CD4-positive, alpha-beta memory T cell (primary cell): ENCODE data around the gene TIMM23. TPM values are rescaled to one million over a fixed set of nuclear protein-coding genes. Genes with fewer than 3 reads are reported as not detected.

Source experiments
- CTCF ChIA-PET: fragments of 350-600 bp; sonication (Branson Sonifier 250); formaldehyde crosslinking; loops from one replicate; lab custom pipeline; 2021; ENCODE audit warnings: inconsistent platforms; ENCODE audit not compliant: partially characterized antibody; lab: Charles Lee
- POLR2A ChIA-PET: fragments of 350-600 bp; sonication (Branson Sonifier 250); formaldehyde crosslinking; loops from one replicate; lab custom pipeline; 2021; ENCODE audit not compliant: partially characterized antibody; lab: Charles Lee
- DNase-seq, 5 donors: peaks; one replicate each; pipeline versions ENCODE4 v3.0.0 to v3.0.0-alpha.2; 2020 to 2022; ENCODE audit warnings: mixed read lengths in 1 of 5
- H3K27ac ChIP-seq: one replicate; pipeline ENCODE4 v1.7.0; 2013; ENCODE audit warnings: low read depth, low read length
- H3K27me3 ChIP-seq: 2 replicates; pipeline ENCODE4 v1.7.0; 2013; ENCODE audit warnings: mild to moderate bottlenecking, low read length, moderate library complexity; ENCODE audit not compliant: insufficient read depth
- H3K36me3 ChIP-seq: 2 replicates; pipeline ENCODE4 v1.7.0; 2013; ENCODE audit warnings: mild to moderate bottlenecking, low read length, moderate library complexity; ENCODE audit not compliant: insufficient read depth
- H3K4me1 ChIP-seq: 2 replicates; pipeline ENCODE4 v1.7.0; 2013; ENCODE audit warnings: mild to moderate bottlenecking, low read length, moderate library complexity; ENCODE audit not compliant: insufficient read depth
- H3K4me3 ChIP-seq, 2 donors: one replicate each; pipeline ENCODE4 v1.7.0; 2013; ENCODE audit warnings: low read length in 2 of 2, mild to moderate bottlenecking in 1 of 2
- H3K9me3 ChIP-seq, 2 donors: one replicate each; pipeline ENCODE4 v1.7.0; 2013; ENCODE audit warnings: low read length in 2 of 2, control low read depth in 1 of 2; ENCODE audit not compliant: control insufficient read depth in 1 of 2
- H3K27ac Mint-ChIP-seq, 7 donors: one replicate each; pipeline ENCODE4 v1.8.0; 2020 to 2021; ENCODE audit warnings: mixed read lengths in 7 of 7, mild to moderate bottlenecking in 6 of 7, inconsistent platforms in 3 of 7, moderate library complexity in 3 of 7
- H3K27me3 Mint-ChIP-seq, 2 donors: one replicate each; pipeline ENCODE4 v1.8.0; 2020 to 2021; ENCODE audit warnings: mixed read lengths in 2 of 2
- H3K36me3 Mint-ChIP-seq, 2 donors: one replicate each; pipeline ENCODE4 v1.8.0; 2020 to 2021; ENCODE audit warnings: mixed read lengths in 2 of 2, inconsistent platforms in 1 of 2, mild to moderate bottlenecking in 1 of 2
- H3K4me1 Mint-ChIP-seq, 4 donors: one replicate each; pipeline ENCODE4 v1.8.0; 2020 to 2021; ENCODE audit warnings: mixed read lengths in 4 of 4, mild to moderate bottlenecking in 1 of 4
- H3K4me3 Mint-ChIP-seq, 8 donors: one replicate each; pipeline ENCODE4 v1.8.0; 2020 to 2021; ENCODE audit warnings: mixed read lengths in 8 of 8, mild to moderate bottlenecking in 7 of 8, moderate library complexity in 6 of 8, inconsistent platforms in 3 of 8
- H3K9me3 Mint-ChIP-seq, 8 donors: one replicate each; pipeline ENCODE4 v1.8.0; 2020 to 2021; ENCODE audit warnings: mixed read lengths in 8 of 8, mild to moderate bottlenecking in 5 of 8, inconsistent platforms in 3 of 8, moderate library complexity in 1 of 8
- intact Hi-C: fragments of 100-400 bp; cut with micrococcal nuclease; formaldehyde crosslinking; loops from one replicate; pipeline ENCODE4 v1.15.1; 2023
- polyA plus RNA-seq, 2 donors: library from polyadenylated mRNA; unstranded; fragments of 300-500 nt; fragmentation: Illumina TruSeq; gene quantifications; one replicate each; pipeline ENCODE4 v1.2.3, GENCODE V29; 2021
- total RNA-seq, 2 experiments: library from RNA; stranded (reverse); gene quantifications; one replicate each; pipeline ENCODE4 v1.2.3, GENCODE V29; 2021

Gene TIMM23
- total and polyA plus RNA-seq, 4 experiments from 2014 or later: 25.0 to 66.6 (median 44.1) TPM

- CTCF ChIA-PET: interaction anchor here (1.0 to 1.7 kb wide), 3 partner anchors 16 to 26 kb away, joined by 3 to 5 read pairs (median 4); no protein-coding TSS in a partner anchor
- POLR2A ChIA-PET: interaction anchor here (1.0 kb wide), 1 partner anchor 20 kb away, joined by 4 read pairs; no protein-coding TSS in a partner anchor
- Mint-ChIP-seq H3K9me3 (peaks cover 0 to 6% (median 0%) of the 10 kb centered on the region in 8 donors), H3K4me1 (no peaks in the 10 kb centered on the region), H3K36me3 (peaks cover 58 to 88% of the 10 kb centered on the region in 2 donors), H3K4me3 (no peak overlapping the region), H3K27ac (peak overlapping the region in 6 of 7 donors; percentile 27 to 72 (median 58)), H3K27me3 (no peaks in the 10 kb centered on the region)
- H3K9me3 ChIP-seq: no peaks in the 10 kb centered on the region
- H3K27me3 ChIP-seq: no peaks in the 10 kb centered on the region
- DNase-seq: no peak
- no peak overlapping the region for H3K27ac ChIP-seq
- H3K4me1 ChIP-seq: no peaks in the 10 kb centered on the region
- intact Hi-C loops: no loop called here
- peaks cover 52% of the 10 kb centered on the region for H3K36me3 ChIP-seq
- no peak overlapping the region for H3K4me3 ChIP-seq
These were observed 30.8 kb downstream of the TIMM23 start for GRCh38 chr10:46002916-46003693.

GRCh38 chr10:46004963-46005362 lies 32.7 kb downstream of the TIMM23 start:
- Histone ChIP-seq H3K4me1 (no peaks in the 10 kb centered on the region), H3K27me3 (no peaks in the 10 kb centered on the region), H3K27ac (no peak overlapping the region), H3K36me3 (peaks cover 60% of the 10 kb centered on the region), H3K4me3 (no peak overlapping the region), H3K9me3 (no peaks in the 10 kb centered on the region)
- Mint-ChIP-seq H3K4me1 (no peaks in the 10 kb centered on the region), H3K27me3 (no peaks in the 10 kb centered on the region), H3K36me3 (peaks cover 54 to 92% of the 10 kb centered on the region in 2 donors), H3K9me3 (no peaks in the 10 kb centered on the region), H3K4me3 (no peak overlapping the region), H3K27ac (peak overlapping the region in 1 of 7 donors; percentile 4)
- DNase-seq: no peak
- POLR2A ChIA-PET: interaction anchor here (1.0 kb wide), 1 partner anchor 18 kb away, joined by 3 read pairs; no protein-coding TSS in a partner anchor
- CTCF ChIA-PET: interaction anchor here (1.7 kb wide), 1 partner anchor 17 kb away, joined by 4 read pairs; no protein-coding TSS in a partner anchor
- intact Hi-C loops: no loop called here

- Histone ChIP-seq H3K4me3 (no peak overlapping the region), H3K27me3 (no peaks in the 10 kb centered on the region), H3K9me3 (no peaks in the 10 kb centered on the region), H3K4me1 (no peaks in the 10 kb centered on the region), H3K27ac (no peak overlapping the region), H3K36me3 (peaks cover 64% of the 10 kb centered on the region)
- H3K27me3 Mint-ChIP-seq: no peaks in the 10 kb centered on the region
- POLR2A ChIA-PET: interaction anchor here (1.0 kb wide), 1 partner anchor 18 kb away, joined by 3 read pairs; no protein-coding TSS in a partner anchor
- H3K36me3 Mint-ChIP-seq: peaks cover 53 to 92% of the 10 kb centered on the region in 2 donors
- peak overlapping the region in 1 of 7 donors; percentile 4 for H3K27ac Mint-ChIP-seq
- intact Hi-C loops: no loop called here
- H3K9me3 Mint-ChIP-seq: no peaks in the 10 kb centered on the region
- no peaks in the 10 kb centered on the region for H3K4me1 Mint-ChIP-seq
- H3K4me3 Mint-ChIP-seq: no peak overlapping the region
- CTCF ChIA-PET: no interaction called here
- DNase-seq: no peak
These were observed 33.1 kb downstream of the TIMM23 start for GRCh38 chr10:46005383-46005782.

- Mint-ChIP-seq H3K36me3 (peaks cover 55 to 90% of the 10 kb centered on the region in 2 donors), H3K4me3 (no peak overlapping the region), H3K9me3 (no peaks in the 10 kb centered on the region), H3K4me1 (no peaks in the 10 kb centered on the region), H3K27me3 (no peaks in the 10 kb centered on the region), H3K27ac (peak overlapping the region in 2 of 7 donors; percentile 24 to 25)
- Histone ChIP-seq H3K4me3 (no peak overlapping the region), H3K36me3 (peaks cover 70% of the 10 kb centered on the region), H3K27me3 (no peaks in the 10 kb centered on the region), H3K4me1 (no peaks in the 10 kb centered on the region), H3K9me3 (no peaks in the 10 kb centered on the region), H3K27ac (no peak overlapping the region)
- ChIA-PET CTCF (interaction anchor here (1.0 to 2.2 kb wide), 2 partner anchors 13 to 23 kb away, joined by 3 to 8 read pairs; partner anchors contain the start of gene NCOA4), POLR2A (no interaction called here)
- no peak for DNase-seq
- intact Hi-C loops: no loop called here
These were observed 33.9 kb downstream of the TIMM23 start for GRCh38 chr10:46006219-46006618.

- Mint-ChIP-seq H3K36me3 (peaks cover 48 to 76% of the 10 kb centered on the region in 2 donors), H3K4me3 (no peak overlapping the region), H3K4me1 (peaks cover 2 to 6% (median 3%) of the 10 kb centered on the region in 4 donors), H3K27me3 (no peaks in the 10 kb centered on the region), H3K9me3 (no peaks in the 10 kb centered on the region), H3K27ac (peak overlapping the region in 3 of 7 donors; percentile 22 to 52 (median 30))
- POLR2A ChIA-PET: no interaction called here
- Histone ChIP-seq H3K27ac (no peak overlapping the region), H3K9me3 (no peaks in the 10 kb centered on the region), H3K27me3 (no peaks in the 10 kb centered on the region), H3K4me3 (no peak overlapping the region), H3K4me1 (peaks cover 2% of the 10 kb centered on the region), H3K36me3 (peaks cover 73% of the 10 kb centered on the region)
- no peak for DNase-seq
- CTCF ChIA-PET: no interaction called here
- intact Hi-C loops: no loop called here
These were observed 40.5 kb downstream of the TIMM23 start for GRCh38 chr10:46012746-46013145.

GRCh38 chr10:46014206-46014605 lies 41.9 kb downstream of the TIMM23 start:
- no peaks in the 10 kb centered on the region for H3K9me3 Mint-ChIP-seq
- Histone ChIP-seq H3K4me3 (no peak overlapping the region), H3K36me3 (peaks cover 59% of the 10 kb centered on the region), H3K9me3 (no peaks in the 10 kb centered on the region), H3K27ac (no peak overlapping the region), H3K4me1 (peaks cover 17% of the 10 kb centered on the region), H3K27me3 (no peaks in the 10 kb centered on the region)
- intact Hi-C loops: loop anchor here (1.0 kb wide), 1 partner anchor 9 kb away; no protein-coding TSS in a partner anchor
- peak overlapping the region in 3 of 7 donors; percentile 31 to 51 (median 45) for H3K27ac Mint-ChIP-seq
- H3K4me3 Mint-ChIP-seq: no peak overlapping the region
- POLR2A ChIA-PET: interaction anchor here (1.0 kb wide), 1 partner anchor 11 kb away, joined by 3 read pairs; no protein-coding TSS in a partner anchor
- peaks cover 11 to 18% (median 16%) of the 10 kb centered on the region in 4 donors for H3K4me1 Mint-ChIP-seq
- peaks cover 38 to 66% of the 10 kb centered on the region in 2 donors for H3K36me3 Mint-ChIP-seq
- no peaks in the 10 kb centered on the region for H3K27me3 Mint-ChIP-seq
- CTCF ChIA-PET: interaction anchor here (1.4 to 8.2 kb wide), 2 partner anchors 14 to 764 kb away, joined by 3 to 57 read pairs; partner anchors contain the start of gene NCOA4
- DNase-seq: no peak
